ENCODE results near the gene GMDS.

DNA sequence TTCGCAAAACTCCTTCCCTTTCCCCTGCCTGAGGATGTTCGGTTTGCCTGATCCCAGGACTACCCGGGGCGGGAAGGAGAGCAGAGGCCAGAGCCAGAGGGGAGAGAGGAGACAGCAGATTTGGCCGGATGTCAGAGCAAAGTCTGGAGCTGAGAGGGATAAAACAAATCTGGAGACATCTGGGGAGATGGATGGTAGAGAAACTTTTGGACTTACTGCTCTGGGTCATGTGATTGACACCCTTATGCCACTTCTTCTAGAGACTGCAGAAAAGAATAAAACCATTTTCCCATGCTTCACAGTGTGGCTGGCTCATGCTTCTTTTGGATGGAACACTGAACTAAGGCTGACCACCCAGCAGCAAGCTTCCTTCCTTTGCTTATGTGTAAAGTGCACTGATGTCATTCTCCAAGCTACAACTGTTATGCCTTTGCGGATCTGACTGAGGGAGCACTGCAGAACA is 461.0 kb downstream of the GMDS start:
- TF ChIP-seq POLR2AphosphoS5 (IDR thresholded peaks at IDR 0.05; ENCODE audit: low read depth, low read length): no peak
- no peak for TF ChIP-seq POLR2A (IDR thresholded peaks at IDR 0.05; ENCODE audit: low read depth, low read length)

Measured in GM12892 (cell line).